ENCODE data around the gene SLC2A13. TPM values are rescaled to one million over a fixed set of nuclear protein-coding genes. Genes with fewer than 3 reads are reported as not detected.

SLC2A13 gene
- total RNA-seq, 1 experiment from 2014 or later = 1.6 TPM

GRCh38 chr12:39946361-39947280 lies 159.3 kb downstream of the SLC2A13 start:
- no peaks in the 10 kb centered on the region for H4K20me1 ChIP-seq (ENCODE audit: insufficient read depth)
- intact Hi-C loops (cut with micrococcal nuclease; ENCODE audit: unreplicated experiment) = no loop called here
- H3K79me2 ChIP-seq (ENCODE audit: low read depth) = no peaks in the 10 kb centered on the region
- ChIA-PET POLR2A (ENCODE audit: unreplicated experiment) (no interaction called here), CTCF (no interaction called here)
- no peaks in the 10 kb centered on the region for H3F3A ChIP-seq (ENCODE audit: insufficient read depth, low read depth)
- no TSS peak for BruUV-seq (replicated peaks)
- no peak for DNase-seq
- no peak overlapping the region for H3K27ac ChIP-seq
- no peaks in the 10 kb centered on the region for H3K27me3 ChIP-seq (ENCODE audit: insufficient read depth, low read depth)
- no peaks in the 10 kb centered on the region for H3K4me1 ChIP-seq (replicated peaks; ENCODE audit: insufficient read depth)
- no peaks in the 10 kb centered on the region for H3K36me3 ChIP-seq (ENCODE audit: low read depth)
- no peak for TF ChIP-seq EZH2 (IDR thresholded peaks at IDR 0.05; ENCODE audit: low read depth)
- no peak for TF ChIP-seq CTCF (conservative IDR thresholded peaks at IDR 0.05)
- no peak overlapping the region for H3K4me3 ChIP-seq
- no peaks in the 10 kb centered on the region; the same call in 1 of the 2 replicates for H3K9me2 ChIP-seq (ENCODE audit: insufficient read depth)
- no peak overlapping the region for H3K4me2 ChIP-seq
- H3K9me3 ChIP-seq (ENCODE audit: insufficient read depth, low read depth) = no peaks in the 10 kb centered on the region
- H2AFZ ChIP-seq = no peak overlapping the region

- no peak for TF ChIP-seq EZH2 (IDR thresholded peaks at IDR 0.05; ENCODE audit: low read depth)
- TF ChIP-seq CTCF (conservative IDR thresholded peaks at IDR 0.05) = no peak
- Histone ChIP-seq H3K27ac (no peak overlapping the region), H2AFZ (no peak overlapping the region), H3K27me3 (ENCODE audit: insufficient read depth, low read depth) (no peaks in the 10 kb centered on the region), H3K4me3 (no peak overlapping the region), H3K9me2 (ENCODE audit: insufficient read depth) (no peaks in the 10 kb centered on the region), H3K79me2 (ENCODE audit: low read depth) (no peaks in the 10 kb centered on the region), H3K9me3 (ENCODE audit: insufficient read depth, low read depth) (no peaks in the 10 kb centered on the region), H4K20me1 (ENCODE audit: insufficient read depth) (no peaks in the 10 kb centered on the region), H3K36me3 (ENCODE audit: low read depth) (no peaks in the 10 kb centered on the region), H3K4me2 (no peak overlapping the region), H3F3A (ENCODE audit: insufficient read depth, low read depth) (no peaks in the 10 kb centered on the region), H3K4me1 (replicated peaks; ENCODE audit: insufficient read depth) (no peaks in the 10 kb centered on the region)
- no peak for DNase-seq
- ChIA-PET POLR2A (ENCODE audit: unreplicated experiment) (no interaction called here), CTCF (no interaction called here)
- no TSS peak for BruUV-seq (replicated peaks)
- intact Hi-C loops (cut with micrococcal nuclease; ENCODE audit: unreplicated experiment) = no loop called here
These were observed 168.8 kb downstream of the SLC2A13 start for GRCh38 chr12:39937119-39937518.

GRCh38 chr12:39935839-39936238 lies 170.0 kb downstream of the SLC2A13 start:
- H3K4me3 ChIP-seq = no peak overlapping the region
- no peak overlapping the region for H2AFZ ChIP-seq
- H3K27me3 ChIP-seq (ENCODE audit: insufficient read depth, low read depth) = no peaks in the 10 kb centered on the region
- H3K4me2 ChIP-seq = no peak overlapping the region
- no TSS peak for BruUV-seq (replicated peaks)
- no peak for DNase-seq
- ChIA-PET CTCF (no interaction called here), POLR2A (ENCODE audit: unreplicated experiment) (no interaction called here)
- H3K36me3 ChIP-seq (ENCODE audit: low read depth) = no peaks in the 10 kb centered on the region
- H3K9me3 ChIP-seq (ENCODE audit: insufficient read depth, low read depth) = no peaks in the 10 kb centered on the region
- H4K20me1 ChIP-seq (ENCODE audit: insufficient read depth) = no peaks in the 10 kb centered on the region
- intact Hi-C loops (cut with micrococcal nuclease; ENCODE audit: unreplicated experiment) = no loop called here
- no peaks in the 10 kb centered on the region for H3F3A ChIP-seq (ENCODE audit: insufficient read depth, low read depth)
- no peak overlapping the region for H3K27ac ChIP-seq
- no peaks in the 10 kb centered on the region for H3K4me1 ChIP-seq (replicated peaks; ENCODE audit: insufficient read depth)
- no peaks in the 10 kb centered on the region for H3K79me2 ChIP-seq (ENCODE audit: low read depth)
- no peaks in the 10 kb centered on the region for H3K9me2 ChIP-seq (ENCODE audit: insufficient read depth)
- TF ChIP-seq CTCF (conservative IDR thresholded peaks at IDR 0.05) = no peak
- no peak for TF ChIP-seq EZH2 (IDR thresholded peaks at IDR 0.05; ENCODE audit: low read depth)
